Endodermal cell (in vitro differentiated cells): ENCODE results near the gene ZNF512. TPM values are rescaled to one million over a fixed set of nuclear protein-coding genes. Genes with fewer than 3 reads are reported as not detected.
"Not testable (repeated sequence)": the region's sequence is repeated elsewhere in the genome, so short reads cannot be mapped to it uniquely, and the experiment has no call there.

Experiments used
- DNase-seq: peaks from one replicate; pipeline ENCODE4 v3.0.0-alpha.2; 2017
- H3K27ac ChIP-seq: 2 replicates; pipeline ENCODE4 v1.5.1; 2013; ENCODE audit warnings: mild to moderate bottlenecking, low read depth, low read length, moderate library complexity
- H3K27me3 ChIP-seq: 2 replicates; pipeline ENCODE4 v1.6.1; 2013; ENCODE audit warnings: mild to moderate bottlenecking, low read length, moderate library complexity; ENCODE audit not compliant: insufficient read depth, control insufficient read depth, poor library complexity, severe bottlenecking
- H3K36me3 ChIP-seq: 2 replicates; pipeline ENCODE4 v1.7.0; 2013; ENCODE audit warnings: mild to moderate bottlenecking, low read length, moderate library complexity; ENCODE audit not compliant: control insufficient read depth, insufficient read depth
- H3K4me1 ChIP-seq: one replicate; pipeline ENCODE4 v1.7.0; 2013; ENCODE audit warnings: low read length; ENCODE audit not compliant: control insufficient read depth, insufficient read depth
- H3K4me3 ChIP-seq: 2 replicates; pipeline ENCODE4 v1.5.1; 2013; ENCODE audit warnings: mild to moderate bottlenecking, low read length, moderate library complexity
- H3K9ac ChIP-seq: 2 replicates; pipeline ENCODE4 v1.6.1; 2013; ENCODE audit warnings: mild to moderate bottlenecking, low read length, moderate library complexity; ENCODE audit not compliant: poor library complexity, severe bottlenecking; ENCODE audit errors: extremely low read depth
- H3K9me3 ChIP-seq: 2 replicates; pipeline ENCODE4 v1.6.1; 2013; ENCODE audit warnings: mild to moderate bottlenecking, low read length, moderate library complexity; ENCODE audit not compliant: control insufficient read depth
- H3K27ac Mint-ChIP-seq: 2 replicates; pipeline ENCODE4 v1.8.0; 2020; ENCODE audit warnings: mixed read lengths
- H3K27me3 Mint-ChIP-seq: 2 replicates; pipeline ENCODE4 v1.8.0; 2021; ENCODE audit warnings: mild to moderate bottlenecking, mixed read lengths; ENCODE audit not compliant: insufficient read depth
- H3K36me3 Mint-ChIP-seq: 2 replicates; pipeline ENCODE4 v1.8.0; 2020; ENCODE audit warnings: low read depth, mixed read lengths
- H3K4me1 Mint-ChIP-seq: 2 replicates; pipeline ENCODE4 v1.8.0; 2020; ENCODE audit warnings: mixed read lengths
- H3K4me3 Mint-ChIP-seq: 2 replicates; pipeline ENCODE4 v1.8.0; 2020; ENCODE audit warnings: mild to moderate bottlenecking, moderate library complexity, mixed read lengths
- H3K9me3 Mint-ChIP-seq: 2 replicates; pipeline ENCODE4 v1.8.0; 2020; ENCODE audit warnings: mild to moderate bottlenecking, mixed read lengths
- WGBS, 2 experiments: methylation state at CpG; one replicate each; pipeline versions ENCODE4 v1.1.5 to v1.1.7; 2013; ENCODE audit warnings: missing lambda C conversion rate in 2 of 2, mixed read lengths in 1 of 2; ENCODE audit not compliant: insufficient coverage in 1 of 2, insufficient read length in 1 of 2; 5-methylcytosine and 5-hydroxymethylcytosine counted together
- total RNA-seq, 2 donors: library from RNA; stranded (reverse); fragmentation: NEBNext Ultra II Directional in 1 of 2; extraction: Animal tissue kit (Norgen Biotek cat#: 25700) in 1 of 2; gene quantifications; 2 replicates in 1 of 2; 3 replicates in 1 of 2; pipeline ENCODE4 v1.2.1, GENCODE V29; 2021
- TF ChIP-seq, protein P1 (sequence below): fragments of 200-600 bp; sonication (generic); conservative IDR thresholded peaks from 2 replicates; pipeline ENCODE4 v1.5.0; 2021; ENCODE audit warnings: antibody characterized with exemption, mild to moderate bottlenecking

Gene ZNF512
- total RNA-seq, 2 donors from 2014 or later: 29.3 to 36.7 TPM

DNA sequence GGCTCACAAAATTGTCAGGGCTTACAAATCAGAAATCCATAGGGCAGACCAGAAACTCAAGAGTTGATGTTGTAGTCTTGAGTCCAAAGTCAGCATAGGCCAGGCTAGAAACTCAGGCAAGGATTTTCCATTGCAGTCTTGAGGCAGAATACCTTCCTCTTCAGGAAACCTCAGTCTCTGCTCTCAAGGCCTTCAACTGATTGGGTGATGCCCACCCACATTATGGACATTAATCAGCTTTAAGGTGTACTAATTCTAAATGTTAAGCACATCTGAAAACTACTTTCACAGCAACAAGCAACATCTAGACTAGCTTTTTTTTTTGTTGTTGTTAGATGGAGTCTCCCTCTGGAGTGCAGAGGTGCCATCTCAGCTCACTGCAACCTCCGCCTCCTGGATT is 31.3 kb upstream of the ZNF512 start:
- Histone ChIP-seq H3K9me3 (peaks cover 6% of the 10 kb centered on the region), H3K9ac (no peak overlapping the region), H3K27me3 (peaks cover 42% of the 10 kb centered on the region), H3K4me3 (no peak overlapping the region), H3K27ac (no peak overlapping the region), H3K4me1 (no peaks in the 10 kb centered on the region), H3K36me3 (no peaks in the 10 kb centered on the region)
- WGBS, 2 experiments: 100% methylated on average over 1 of the region's 1 CpG; no CpG with 5 or more reads in 1 of the 2 experiments
- no peaks in the 10 kb centered on the region for H3K4me1 Mint-ChIP-seq
- no peak for DNase-seq
- no peak overlapping the region for H3K4me3 Mint-ChIP-seq
- peaks cover 9% of the 10 kb centered on the region for H3K9me3 Mint-ChIP-seq
- no peaks in the 10 kb centered on the region for H3K36me3 Mint-ChIP-seq
- no peak overlapping the region for H3K27ac Mint-ChIP-seq
- peaks cover 45% of the 10 kb centered on the region for H3K27me3 Mint-ChIP-seq
- TF ChIP-seq, protein P1, sequence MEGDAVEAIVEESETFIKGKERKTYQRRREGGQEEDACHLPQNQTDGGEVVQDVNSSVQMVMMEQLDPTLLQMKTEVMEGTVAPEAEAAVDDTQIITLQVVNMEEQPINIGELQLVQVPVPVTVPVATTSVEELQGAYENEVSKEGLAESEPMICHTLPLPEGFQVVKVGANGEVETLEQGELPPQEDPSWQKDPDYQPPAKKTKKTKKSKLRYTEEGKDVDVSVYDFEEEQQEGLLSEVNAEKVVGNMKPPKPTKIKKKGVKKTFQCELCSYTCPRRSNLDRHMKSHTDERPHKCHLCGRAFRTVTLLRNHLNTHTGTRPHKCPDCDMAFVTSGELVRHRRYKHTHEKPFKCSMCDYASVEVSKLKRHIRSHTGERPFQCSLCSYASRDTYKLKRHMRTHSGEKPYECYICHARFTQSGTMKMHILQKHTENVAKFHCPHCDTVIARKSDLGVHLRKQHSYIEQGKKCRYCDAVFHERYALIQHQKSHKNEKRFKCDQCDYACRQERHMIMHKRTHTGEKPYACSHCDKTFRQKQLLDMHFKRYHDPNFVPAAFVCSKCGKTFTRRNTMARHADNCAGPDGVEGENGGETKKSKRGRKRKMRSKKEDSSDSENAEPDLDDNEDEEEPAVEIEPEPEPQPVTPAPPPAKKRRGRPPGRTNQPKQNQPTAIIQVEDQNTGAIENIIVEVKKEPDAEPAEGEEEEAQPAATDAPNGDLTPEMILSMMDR: no peak

DNA sequence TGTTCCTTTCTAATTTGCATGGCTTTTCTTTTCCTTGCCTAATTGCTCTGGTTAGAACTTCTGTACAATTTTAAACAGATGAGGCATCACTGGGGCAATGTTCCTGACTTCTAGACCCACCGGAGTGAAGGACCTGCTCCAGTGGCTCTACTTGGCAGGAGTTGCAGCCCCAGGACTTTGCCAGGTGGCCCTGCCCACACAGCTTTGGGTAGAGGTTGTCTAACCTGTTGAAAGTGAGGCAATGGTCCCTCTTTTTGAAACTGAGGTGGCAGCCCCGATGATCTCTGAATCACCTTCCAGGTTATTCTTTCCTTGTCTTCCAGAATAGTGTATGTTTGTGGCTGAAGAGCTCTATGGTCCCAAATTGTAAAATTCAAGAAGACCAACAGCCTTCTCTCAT is 29.9 kb upstream of the ZNF512 start:
- 91 to 100% methylated on average over 1 to 2 of the region's 2 CpGs for WGBS, 2 experiments
- no peak overlapping the region for H3K4me3 Mint-ChIP-seq
- H3K9ac ChIP-seq: no peak overlapping the region
- DNase-seq: no peak
- H3K36me3 Mint-ChIP-seq: no peaks in the 10 kb centered on the region
- H3K4me3 ChIP-seq: no peak overlapping the region
- peaks cover 45% of the 10 kb centered on the region for H3K27me3 Mint-ChIP-seq
- H3K27me3 ChIP-seq: peaks cover 42% of the 10 kb centered on the region
- peaks cover 5% of the 10 kb centered on the region for H3K9me3 Mint-ChIP-seq
- H3K9me3 ChIP-seq: peaks cover 6% of the 10 kb centered on the region
- H3K36me3 ChIP-seq: no peaks in the 10 kb centered on the region
- H3K27ac ChIP-seq: no peak overlapping the region
- H3K4me1 ChIP-seq: no peaks in the 10 kb centered on the region
- TF ChIP-seq, protein P1: no peak
- no peak overlapping the region for H3K27ac Mint-ChIP-seq
- no peaks in the 10 kb centered on the region for H3K4me1 Mint-ChIP-seq

DNA sequence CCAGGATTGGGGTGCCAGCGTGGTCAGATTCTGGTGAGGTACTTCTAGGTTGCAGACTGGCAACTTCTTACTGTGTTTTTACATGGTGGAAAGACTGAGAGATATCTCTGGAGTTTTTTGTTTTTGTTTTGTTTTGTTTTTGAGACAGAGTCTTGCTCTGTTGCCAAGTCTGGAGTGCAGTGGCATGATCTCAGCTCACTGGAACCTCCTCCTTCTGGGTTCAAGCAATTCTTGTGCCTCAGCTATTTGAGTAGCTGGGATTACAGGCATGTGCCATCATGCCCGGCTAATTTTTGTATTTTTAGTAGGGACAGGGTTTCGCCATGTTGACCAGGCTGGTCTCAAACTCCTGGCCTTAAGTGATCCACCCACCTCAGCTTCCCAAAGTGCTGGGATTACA is 28.4 kb upstream of the ZNF512 start:
- 86 to 91% methylated on average over 3 of the region's 3 CpGs for WGBS, 2 experiments
- not testable (repeated sequence) for H3K27ac ChIP-seq, H3K4me1 ChIP-seq, H3K4me3 ChIP-seq, H3K27ac Mint-ChIP-seq, H3K9me3 ChIP-seq, DNase-seq, H3K4me3 Mint-ChIP-seq, H3K36me3 Mint-ChIP-seq, H3K4me1 Mint-ChIP-seq, H3K36me3 ChIP-seq, H3K9ac ChIP-seq, H3K9me3 Mint-ChIP-seq
- H3K27me3 Mint-ChIP-seq: peaks cover 45% of the 10 kb centered on the region
- H3K27me3 ChIP-seq: peaks cover 42% of the 10 kb centered on the region

DNA sequence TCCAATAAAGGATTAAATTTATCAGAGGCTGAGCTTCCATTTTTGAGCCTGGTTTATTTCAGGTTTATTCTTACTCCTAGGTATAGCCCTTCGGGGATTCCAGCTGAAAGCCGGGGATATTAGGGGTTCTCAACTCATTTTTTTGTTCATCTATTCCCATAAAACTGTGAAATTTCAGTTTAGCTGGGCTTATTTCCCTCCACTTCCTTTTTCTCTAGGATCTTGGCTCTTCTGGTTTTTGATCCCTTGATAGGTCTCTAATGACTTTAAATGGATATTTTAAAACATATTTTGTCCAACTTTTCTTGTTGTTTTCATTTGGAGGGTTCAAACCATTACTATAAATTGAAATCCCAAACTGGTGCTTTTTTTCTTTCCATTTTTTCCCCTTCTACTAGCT is 23.6 kb upstream of the ZNF512 start:
- Mint-ChIP-seq H3K27ac (no peak overlapping the region), H3K4me3 (no peak overlapping the region), H3K4me1 (no peaks in the 10 kb centered on the region), H3K27me3 (peaks cover 13% of the 10 kb centered on the region), H3K36me3 (no peaks in the 10 kb centered on the region), H3K9me3 (peaks cover 11% of the 10 kb centered on the region)
- DNase-seq: no peak
- Histone ChIP-seq H3K27me3 (peaks cover 11% of the 10 kb centered on the region), H3K9ac (no peak overlapping the region), H3K27ac (no peak overlapping the region), H3K9me3 (peaks cover 6% of the 10 kb centered on the region), H3K4me3 (no peak overlapping the region), H3K4me1 (no peaks in the 10 kb centered on the region), H3K36me3 (no peaks in the 10 kb centered on the region)
- TF ChIP-seq, protein P1: no peak
- WGBS, 2 experiments: 95 to 97% methylated on average over 2 of the region's 2 CpGs
